Uterus (tissue), 2 donors: Measurements from ENCODE around the gene KCNC3.

Experiments
- CTCF ChIP-seq, 4 experiments: fragments of 200-600 bp in 2 of 4; fragments of 450-650 bp in 2 of 4; sonication (generic) in 2 of 4; IDR thresholded peaks; one replicate each; pipeline ENCODE4 v1.5.1; 2016 to 2019; ENCODE audit warnings: antibody characterized with exemption in 4 of 4, mild to moderate bottlenecking in 2 of 4, moderate library complexity in 1 of 4
- POLR2A ChIP-seq, 2 donors: fragments of 450-650 bp; IDR thresholded peaks; one replicate each; pipeline ENCODE4 v1.6.1; 2016; ENCODE audit warnings: antibody characterized with exemption in 2 of 2, mild to moderate bottlenecking in 1 of 2, moderate library complexity in 1 of 2

DNA sequence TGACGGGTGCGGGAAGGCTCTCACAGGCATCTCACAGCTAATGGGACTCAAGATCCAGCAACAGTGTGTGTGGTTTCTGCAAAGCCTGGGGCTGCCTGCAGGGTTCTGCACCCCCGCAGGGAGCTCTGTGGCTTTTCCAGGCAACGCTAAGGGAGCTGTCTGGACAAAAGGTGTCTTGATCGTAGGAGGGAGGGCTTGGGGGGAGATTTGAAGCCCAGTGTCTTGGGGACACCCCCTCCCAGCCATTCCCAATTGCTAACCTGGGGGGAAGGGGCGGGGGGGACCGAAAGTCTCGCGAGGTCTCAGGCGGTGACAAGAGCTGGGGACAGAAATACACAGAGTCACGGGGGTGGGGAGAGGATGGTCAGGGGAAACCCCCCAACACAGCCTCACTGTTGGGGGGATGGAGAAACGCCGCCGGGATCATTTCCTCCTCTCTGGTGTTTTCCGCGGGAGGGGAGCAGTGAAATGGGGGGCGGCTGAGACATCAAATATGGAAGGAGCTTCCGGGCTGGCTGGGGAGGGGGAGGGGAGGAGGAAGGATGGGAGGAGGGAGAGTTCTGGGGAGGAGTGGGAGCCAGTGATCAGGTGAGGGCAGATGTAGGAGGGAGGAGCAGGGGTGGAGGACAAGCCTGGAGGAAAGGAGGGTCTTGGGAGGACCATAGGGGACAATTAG, 13.3 kb downstream of the KCNC3 start:
- TF ChIP-seq CTCF (IDR thresholded peaks at IDR 0.05) (no peak), POLR2A (IDR thresholded peaks at IDR 0.05) (no peak)
